Epithelial cell of proximal tubule (primary cell): ENCODE data around the gene ANK3. TPM values are rescaled to one million over a fixed set of nuclear protein-coding genes. Genes with fewer than 3 reads are reported as not detected.
A peak's percentile ranks its signal among the peaks of the same experiment; 100 is the strongest.

Experiments used
- DNase-seq: peaks from one replicate; pipeline ENCODE4 v3.0.0-alpha.2; 2011; ENCODE audit warnings: low read depth
- H3K4me3 ChIP-seq: 2 replicates; pipeline ENCODE4 v1.5.1; 2011; ENCODE audit warnings: low read depth, mild to moderate bottlenecking, low read length
- total RNA-seq: library from RNA; depleted of rRNA; stranded (reverse); fragments of >200 nt; gene quantifications from 2 replicates; pipeline ENCODE4 v1.2.3, GENCODE V29; 2015
- TF ChIP-seq, protein P1 (sequence below): conservative IDR thresholded peaks from 2 replicates; pipeline ENCODE4 v1.5.1; 2012; ENCODE audit warnings: low read depth, mild to moderate bottlenecking, low read length

The ANK3 gene
- total RNA-seq, 1 donor from 2014 or later = 6.6 TPM

DNA sequence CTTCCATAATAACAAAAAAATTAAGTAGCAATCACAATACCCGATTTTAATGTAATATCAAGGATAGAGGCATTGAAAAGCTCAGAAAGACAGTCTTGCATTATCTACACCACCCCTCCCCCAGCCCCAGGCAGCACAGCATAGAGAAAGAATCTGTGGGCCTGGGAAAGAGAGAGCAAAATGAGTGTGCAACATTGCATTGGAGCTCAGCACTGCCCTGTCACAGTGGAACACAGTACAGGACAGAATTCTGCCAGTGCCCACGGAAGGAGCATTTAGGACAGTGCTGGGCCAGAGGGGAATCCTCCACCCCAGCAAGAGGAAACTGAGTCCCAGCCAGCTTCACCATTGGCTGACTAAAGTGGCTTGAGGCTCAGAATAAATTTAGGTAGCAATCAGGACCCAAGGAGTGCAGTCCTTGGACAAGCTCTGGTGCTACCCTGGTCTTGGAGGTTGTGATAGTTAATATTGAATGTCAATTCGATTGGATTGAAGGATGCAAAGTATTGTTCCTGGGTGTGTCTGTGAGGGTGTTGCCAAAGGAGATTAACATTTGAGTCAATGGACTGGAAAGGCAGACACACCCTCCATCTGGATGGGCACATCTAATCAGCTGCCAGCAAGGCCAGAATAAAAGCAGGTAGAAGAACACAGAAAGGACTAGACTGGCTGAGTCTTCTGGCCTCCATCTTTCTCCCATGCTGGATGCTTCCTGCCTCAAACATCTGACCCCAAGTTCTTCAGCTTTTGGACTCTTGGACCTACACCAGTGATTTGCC, 234.4 kb downstream of the ANK3 start:
- TF ChIP-seq, protein P1, sequence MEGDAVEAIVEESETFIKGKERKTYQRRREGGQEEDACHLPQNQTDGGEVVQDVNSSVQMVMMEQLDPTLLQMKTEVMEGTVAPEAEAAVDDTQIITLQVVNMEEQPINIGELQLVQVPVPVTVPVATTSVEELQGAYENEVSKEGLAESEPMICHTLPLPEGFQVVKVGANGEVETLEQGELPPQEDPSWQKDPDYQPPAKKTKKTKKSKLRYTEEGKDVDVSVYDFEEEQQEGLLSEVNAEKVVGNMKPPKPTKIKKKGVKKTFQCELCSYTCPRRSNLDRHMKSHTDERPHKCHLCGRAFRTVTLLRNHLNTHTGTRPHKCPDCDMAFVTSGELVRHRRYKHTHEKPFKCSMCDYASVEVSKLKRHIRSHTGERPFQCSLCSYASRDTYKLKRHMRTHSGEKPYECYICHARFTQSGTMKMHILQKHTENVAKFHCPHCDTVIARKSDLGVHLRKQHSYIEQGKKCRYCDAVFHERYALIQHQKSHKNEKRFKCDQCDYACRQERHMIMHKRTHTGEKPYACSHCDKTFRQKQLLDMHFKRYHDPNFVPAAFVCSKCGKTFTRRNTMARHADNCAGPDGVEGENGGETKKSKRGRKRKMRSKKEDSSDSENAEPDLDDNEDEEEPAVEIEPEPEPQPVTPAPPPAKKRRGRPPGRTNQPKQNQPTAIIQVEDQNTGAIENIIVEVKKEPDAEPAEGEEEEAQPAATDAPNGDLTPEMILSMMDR = no peak
- no peak for DNase-seq
- H3K4me3 ChIP-seq = no peak overlapping the region

DNA sequence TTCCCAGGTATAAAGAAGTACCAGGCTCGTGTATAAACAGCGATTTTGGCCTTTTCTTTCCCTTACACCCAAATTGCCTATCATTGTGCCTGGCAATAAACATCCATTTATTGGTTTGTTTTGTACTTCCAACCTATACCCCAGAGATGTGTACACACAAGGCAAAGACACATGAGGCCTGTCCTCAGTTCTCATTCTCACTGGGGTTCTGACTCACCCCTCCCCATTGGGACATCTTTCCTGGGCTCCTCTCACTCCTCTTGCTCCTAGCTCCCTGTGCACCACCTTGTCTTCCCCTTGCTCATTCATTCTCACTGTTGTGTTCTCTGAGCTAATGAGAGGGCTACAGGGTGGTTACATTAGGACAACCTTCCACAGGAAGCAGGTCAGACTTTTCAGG, 240.7 kb downstream of the ANK3 start:
- H3K4me3 ChIP-seq = no peak overlapping the region
- TF ChIP-seq, protein P1 = no peak
- no peak for DNase-seq

DNA sequence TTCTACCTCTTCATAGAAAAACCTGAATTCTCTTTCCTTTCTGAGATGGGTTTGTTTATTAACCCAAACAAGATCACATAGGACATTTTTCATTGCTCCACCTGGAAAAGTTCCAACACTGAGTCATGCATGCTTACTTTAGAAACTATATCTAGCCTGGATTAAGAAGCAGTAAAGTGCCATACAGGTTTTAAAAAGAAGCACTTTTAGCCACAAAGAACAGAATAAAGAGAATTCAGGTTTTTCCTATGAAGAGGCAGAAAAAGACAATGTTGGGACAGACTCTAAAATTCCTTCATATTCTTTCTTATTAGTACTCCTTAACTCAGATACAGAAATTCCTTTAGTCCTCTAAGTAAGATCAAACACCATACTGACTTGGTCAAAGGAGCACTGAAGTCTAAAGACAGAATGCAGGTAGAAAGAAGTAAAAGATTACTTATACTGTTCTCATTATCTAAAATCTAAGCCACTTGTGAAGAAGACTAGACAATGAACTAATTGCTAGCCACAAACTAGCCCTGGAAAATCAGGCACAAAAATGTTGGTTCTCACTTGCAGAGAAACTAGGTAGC, 241.3 kb downstream of the ANK3 start:
- no peak overlapping the region for H3K4me3 ChIP-seq
- peak; percentile 95 for DNase-seq
- TF ChIP-seq, protein P1 = no peak

DNA sequence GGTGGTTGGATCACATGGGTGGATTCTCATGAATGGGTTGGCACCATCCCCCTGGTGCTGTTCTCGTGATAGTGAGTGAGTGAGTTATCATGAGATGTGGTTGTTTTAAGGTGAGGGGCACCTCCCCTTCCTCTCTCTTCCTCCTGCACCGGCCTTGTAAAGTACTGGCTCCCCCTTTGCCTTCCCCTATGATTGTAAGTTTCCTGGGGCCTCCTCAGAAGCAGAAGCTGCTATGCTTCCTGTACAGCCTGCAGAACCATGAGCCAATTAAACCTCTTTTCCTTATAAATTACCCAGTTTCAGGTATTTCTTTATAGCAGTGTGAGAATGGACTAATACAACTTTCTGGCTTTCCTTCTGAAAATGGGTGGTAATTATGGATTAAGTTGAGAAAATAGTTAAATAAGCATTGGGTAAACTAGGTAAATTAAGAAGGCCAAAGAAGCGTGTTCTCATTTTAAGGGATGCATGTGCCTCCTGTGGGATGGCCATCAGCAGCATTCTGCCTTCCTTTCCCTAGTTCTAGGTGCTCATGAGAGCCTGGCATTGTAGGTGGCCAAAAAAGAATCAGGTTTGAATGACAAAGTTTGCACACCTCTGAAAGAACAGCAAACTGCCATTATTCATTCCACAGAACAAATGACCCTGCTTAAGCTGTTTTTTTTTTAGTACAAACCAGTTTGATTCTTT, 242.0 kb downstream of the ANK3 start:
- H3K4me3 ChIP-seq = no peak overlapping the region
- DNase-seq = no peak
- TF ChIP-seq, protein P1 = no peak

DNA sequence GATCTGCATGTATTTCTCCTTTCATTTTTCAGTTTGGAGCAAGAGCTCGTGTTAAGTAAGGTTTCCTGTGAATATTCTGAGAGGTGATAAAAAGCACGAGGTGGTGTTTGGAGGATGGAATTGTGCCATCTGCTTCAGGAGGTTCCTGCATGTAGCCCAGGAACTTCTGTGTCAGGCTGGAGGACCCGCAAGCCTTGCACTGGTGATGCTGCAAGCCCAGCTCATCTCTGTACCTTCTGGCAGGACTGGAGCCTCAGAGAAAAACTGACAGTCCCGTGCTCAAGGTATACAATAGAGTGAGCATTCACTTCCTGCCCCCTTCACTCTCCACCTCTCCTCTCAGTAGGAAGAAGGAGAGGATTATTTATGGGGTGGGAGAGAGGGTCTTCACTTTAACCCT, 242.7 kb downstream of the ANK3 start:
- no peak overlapping the region for H3K4me3 ChIP-seq
- TF ChIP-seq, protein P1 = no peak
- no peak for DNase-seq

DNA sequence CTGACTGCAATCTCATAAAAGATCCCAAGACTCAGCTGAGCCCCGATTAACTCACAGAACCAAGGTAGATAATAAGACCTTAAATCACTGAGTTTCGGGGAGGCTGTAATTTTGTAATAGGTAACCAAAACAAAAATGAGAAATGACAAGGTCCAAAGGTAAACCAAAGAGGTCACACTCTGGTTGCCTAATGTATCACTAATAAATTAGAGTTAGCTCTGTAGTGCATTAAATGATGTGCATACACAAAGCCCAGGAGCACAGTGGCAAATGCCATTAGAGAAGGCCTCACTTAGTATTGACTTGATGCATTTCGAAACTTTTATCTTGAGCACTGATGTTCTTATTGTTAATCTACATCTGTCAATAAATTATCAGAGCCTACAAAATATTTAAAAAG, 245.6 kb downstream of the ANK3 start:
- no peak for DNase-seq
- TF ChIP-seq, protein P1 = no peak
- no peak overlapping the region for H3K4me3 ChIP-seq
